ENCODE measurements around the gene ZBTB26. TPM values are rescaled to one million over a fixed set of nuclear protein-coding genes. Genes with fewer than 3 reads are reported as not detected.

Gene ZBTB26
- total RNA-seq, 4 donors from 2014 or later, result 1.6 to 6.3 (median 2.6) TPM

DNA sequence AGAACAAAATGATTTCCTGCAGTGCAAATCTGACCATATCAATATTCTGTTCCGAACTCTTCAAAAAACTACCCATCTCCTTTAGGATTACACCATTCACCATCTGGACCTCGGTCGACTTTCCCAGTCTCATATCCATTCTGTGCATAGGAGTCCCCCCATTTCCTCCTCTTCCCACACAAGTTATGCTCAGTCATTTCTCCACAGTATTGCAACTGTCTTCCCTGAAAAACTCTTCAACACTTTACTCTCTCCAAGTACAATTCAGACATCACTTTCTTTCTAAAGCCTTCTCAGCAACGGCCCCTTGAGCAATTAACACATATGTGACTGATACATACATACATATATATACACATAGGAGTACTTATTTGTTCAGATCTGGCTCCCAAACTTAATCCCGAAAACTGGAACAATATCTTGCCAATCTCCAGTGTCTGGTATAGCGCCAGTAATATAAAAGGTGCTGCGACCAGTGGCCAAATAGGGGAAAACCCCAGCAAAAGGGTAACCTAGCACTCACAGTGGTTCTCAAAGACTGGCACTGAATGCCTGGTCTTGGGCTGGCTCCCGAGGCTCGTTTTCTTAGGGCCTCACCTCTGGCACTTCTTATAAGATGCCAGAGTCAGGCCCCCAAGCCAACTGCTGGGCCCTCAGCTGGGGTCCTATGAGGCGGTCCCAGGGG, 629 bp downstream of the ZBTB26 start:
- Histone ChIP-seq H3K27ac (peak overlapping the region; percentile 86 to 94 (median 90)), H3K4me1 (peaks cover 41 to 45% of the 10 kb centered on the region in 2 donors), H3K36me3 (no peaks in the 10 kb centered on the region), H3K4me3 (peak overlapping the region; percentile 91 to 98 (median 94)), H3K9me3 (no peaks in the 10 kb centered on the region), H3K27me3 (no peaks in the 10 kb centered on the region)
- peak in 1 of 2 donors; percentile 33 for ATAC-seq
- TF ChIP-seq, protein P1, sequence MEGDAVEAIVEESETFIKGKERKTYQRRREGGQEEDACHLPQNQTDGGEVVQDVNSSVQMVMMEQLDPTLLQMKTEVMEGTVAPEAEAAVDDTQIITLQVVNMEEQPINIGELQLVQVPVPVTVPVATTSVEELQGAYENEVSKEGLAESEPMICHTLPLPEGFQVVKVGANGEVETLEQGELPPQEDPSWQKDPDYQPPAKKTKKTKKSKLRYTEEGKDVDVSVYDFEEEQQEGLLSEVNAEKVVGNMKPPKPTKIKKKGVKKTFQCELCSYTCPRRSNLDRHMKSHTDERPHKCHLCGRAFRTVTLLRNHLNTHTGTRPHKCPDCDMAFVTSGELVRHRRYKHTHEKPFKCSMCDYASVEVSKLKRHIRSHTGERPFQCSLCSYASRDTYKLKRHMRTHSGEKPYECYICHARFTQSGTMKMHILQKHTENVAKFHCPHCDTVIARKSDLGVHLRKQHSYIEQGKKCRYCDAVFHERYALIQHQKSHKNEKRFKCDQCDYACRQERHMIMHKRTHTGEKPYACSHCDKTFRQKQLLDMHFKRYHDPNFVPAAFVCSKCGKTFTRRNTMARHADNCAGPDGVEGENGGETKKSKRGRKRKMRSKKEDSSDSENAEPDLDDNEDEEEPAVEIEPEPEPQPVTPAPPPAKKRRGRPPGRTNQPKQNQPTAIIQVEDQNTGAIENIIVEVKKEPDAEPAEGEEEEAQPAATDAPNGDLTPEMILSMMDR (IDR thresholded peaks at IDR 0.05 in 4 of 5, conservative IDR thresholded peaks at IDR 0.05 in 1 of 5), result peak in 1 of 5 experiments; percentile 7
- TF ChIP-seq POLR2A (IDR thresholded peaks at IDR 0.05), result no peak
- in situ Hi-C loops (cut with MboI; ENCODE audit: low sequenced_read_pairs in 4 of 4), result no loop called here
- no peak for DNase-seq
- intact Hi-C loops (cut with DNase I; ENCODE audit: low total_unique reads), result loop anchor here (1.0 to 2.0 kb wide), 3 partner anchors 10 to 26 kb away; partner anchors contain the start of genes RC3H2 and ZBTB6

DNA sequence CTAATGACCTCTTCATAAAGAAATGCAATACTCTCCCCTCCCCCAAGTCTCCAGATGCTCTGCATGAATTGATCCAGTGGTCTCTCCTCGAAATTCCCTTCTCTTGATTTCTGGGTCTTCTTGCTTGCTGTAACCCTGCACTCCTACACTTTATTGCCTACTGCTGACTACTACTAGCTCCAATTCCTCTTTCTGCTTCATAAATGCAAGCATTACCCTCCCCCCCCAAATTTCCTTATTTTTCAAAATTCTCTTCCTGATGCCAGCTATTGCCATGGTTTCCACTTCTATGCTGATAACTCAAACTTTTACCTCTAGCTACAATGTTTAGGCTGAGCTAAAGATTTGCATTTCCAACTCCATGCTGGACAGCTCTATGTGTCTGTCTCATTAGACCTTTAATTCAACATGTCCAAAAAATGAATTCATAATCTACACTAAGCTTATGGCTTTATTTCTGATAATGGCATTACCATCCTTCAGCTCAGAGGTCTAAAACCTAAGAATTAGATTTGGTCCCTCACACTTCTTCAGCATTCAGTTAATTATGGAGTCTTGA, 1.4 kb downstream of the ZBTB26 start:
- TF ChIP-seq, protein P1 (IDR thresholded peaks at IDR 0.05 in 4 of 5, conservative IDR thresholded peaks at IDR 0.05 in 1 of 5), result no peak
- TF ChIP-seq POLR2A (IDR thresholded peaks at IDR 0.05), result no peak
- Histone ChIP-seq H3K27ac (no peak overlapping the region), H3K9me3 (no peaks in the 10 kb centered on the region), H3K4me1 (peaks cover 41 to 45% of the 10 kb centered on the region in 2 donors), H3K36me3 (no peaks in the 10 kb centered on the region), H3K27me3 (no peaks in the 10 kb centered on the region), H3K4me3 (peak overlapping the region in 1 of 4 donors; percentile 96)
- ATAC-seq (no peak), DNase-seq (no peak)
- in situ Hi-C loops (cut with MboI; ENCODE audit: low sequenced_read_pairs in 4 of 4) (no loop called here), intact Hi-C loops (cut with DNase I; ENCODE audit: low total_unique reads) (loop anchor here (2.0 kb wide), 1 partner anchor 25 kb away; the partner anchor contains the start of gene RC3H2)

DNA sequence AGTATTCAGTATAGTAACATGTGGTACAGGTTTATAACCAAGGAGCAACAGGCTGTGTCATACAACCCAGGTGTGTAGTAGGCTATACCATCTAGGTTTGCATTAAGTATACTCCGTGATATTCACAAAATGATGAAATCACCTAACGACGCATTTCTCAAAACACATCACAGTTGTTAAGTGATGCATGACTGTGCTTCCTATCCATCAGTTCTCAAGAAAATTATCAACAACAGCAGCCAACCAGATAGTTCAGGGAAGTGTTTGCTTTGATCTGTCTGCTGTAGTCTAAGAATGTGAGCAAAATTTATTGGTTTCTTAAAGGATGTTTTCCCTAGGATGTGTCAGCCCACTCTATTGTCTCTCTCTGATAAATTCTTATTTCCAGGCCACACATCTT, 7.4 kb downstream of the ZBTB26 start:
- Histone ChIP-seq H3K9me3 (no peaks in the 10 kb centered on the region), H3K4me3 (no peak overlapping the region), H3K27ac (no peak overlapping the region), H3K36me3 (peaks cover 0 to 14% of the 10 kb centered on the region in 2 donors), H3K4me1 (peaks cover 5 to 7% of the 10 kb centered on the region in 2 donors), H3K27me3 (no peaks in the 10 kb centered on the region)
- TF ChIP-seq POLR2A (IDR thresholded peaks at IDR 0.05), result no peak
- intact Hi-C loops (cut with DNase I; ENCODE audit: low total_unique reads), result no loop called here
- no peak for DNase-seq
- ATAC-seq, result no peak
- in situ Hi-C loops (cut with MboI; ENCODE audit: low sequenced_read_pairs in 4 of 4), result no loop called here

DNA sequence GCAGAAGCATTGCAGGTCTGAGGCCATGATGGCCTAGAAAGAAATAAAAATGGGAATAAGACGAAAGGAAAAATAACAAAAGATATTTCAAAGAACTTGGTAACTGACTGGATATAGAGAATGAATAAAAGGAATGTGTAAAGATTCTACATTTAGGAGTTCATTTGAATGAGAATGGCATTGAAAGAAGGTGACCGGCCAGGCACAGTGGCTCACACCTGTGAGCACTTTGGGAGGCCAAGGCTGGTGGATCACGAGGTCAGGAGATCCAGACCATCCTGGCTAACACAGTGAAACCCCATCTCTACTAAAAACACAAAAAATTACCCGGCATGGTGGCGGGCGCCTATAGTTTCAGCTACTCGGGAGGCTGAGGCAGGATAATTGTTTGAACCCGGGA, 8.6 kb downstream of the ZBTB26 start:
- no peak overlapping the region for H3K27ac ChIP-seq
- TF ChIP-seq POLR2A (IDR thresholded peaks at IDR 0.05), result no peak
- TF ChIP-seq, protein P1 (IDR thresholded peaks at IDR 0.05 in 4 of 5, conservative IDR thresholded peaks at IDR 0.05 in 1 of 5), result no peak
- ATAC-seq (no peak), DNase-seq (no peak)
- H3K4me1 ChIP-seq, result no peaks in the 10 kb centered on the region
- peaks cover 0 to 14% of the 10 kb centered on the region in 2 donors for H3K36me3 ChIP-seq
- in situ Hi-C loops (cut with MboI; ENCODE audit: low sequenced_read_pairs in 4 of 4), result no loop called here
- no peaks in the 10 kb centered on the region for H3K9me3 ChIP-seq
- intact Hi-C loops (cut with DNase I; ENCODE audit: low total_unique reads), result no loop called here
- no peak overlapping the region for H3K4me3 ChIP-seq
- H3K27me3 ChIP-seq, result no peaks in the 10 kb centered on the region

DNA sequence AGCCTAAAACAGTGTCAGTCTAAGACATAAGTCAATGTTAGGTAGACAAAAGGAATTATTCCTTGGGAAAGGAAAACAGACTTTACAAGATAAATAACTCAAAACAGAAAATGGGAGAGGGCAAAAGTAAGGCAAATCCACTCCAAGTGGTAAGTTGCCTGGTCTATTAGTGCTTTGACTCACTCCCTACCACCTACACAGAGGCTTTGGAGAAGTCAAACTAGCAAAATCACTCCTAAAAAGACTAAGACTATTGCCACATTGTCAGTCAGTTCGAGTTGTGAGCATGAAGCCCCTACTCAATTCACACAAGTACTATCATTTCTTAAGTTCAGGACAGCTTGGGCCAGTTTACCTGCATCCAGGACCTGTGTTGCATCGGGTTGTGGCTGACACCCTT, 13.0 kb downstream of the ZBTB26 start:
- Histone ChIP-seq H3K4me3 (no peak overlapping the region), H3K36me3 (peaks cover 0 to 14% of the 10 kb centered on the region in 2 donors), H3K9me3 (no peaks in the 10 kb centered on the region), H3K27ac (no peak overlapping the region), H3K4me1 (peaks cover 0 to 5% of the 10 kb centered on the region in 2 donors), H3K27me3 (no peaks in the 10 kb centered on the region)
- intact Hi-C loops (cut with DNase I; ENCODE audit: low total_unique reads) (no loop called here), in situ Hi-C loops (cut with MboI; ENCODE audit: low sequenced_read_pairs in 4 of 4) (no loop called here)
- TF ChIP-seq, protein P1 (IDR thresholded peaks at IDR 0.05 in 4 of 5, conservative IDR thresholded peaks at IDR 0.05 in 1 of 5), result no peak
- TF ChIP-seq POLR2A (IDR thresholded peaks at IDR 0.05), result no peak
- no peak for ATAC-seq
- no peak for DNase-seq

Data from gastrocnemius medialis (tissue), 4 donors.